ENCODE results near the gene GCN1.
A peak's percentile ranks its signal among the peaks of the same experiment; 100 is the strongest.

DNA sequence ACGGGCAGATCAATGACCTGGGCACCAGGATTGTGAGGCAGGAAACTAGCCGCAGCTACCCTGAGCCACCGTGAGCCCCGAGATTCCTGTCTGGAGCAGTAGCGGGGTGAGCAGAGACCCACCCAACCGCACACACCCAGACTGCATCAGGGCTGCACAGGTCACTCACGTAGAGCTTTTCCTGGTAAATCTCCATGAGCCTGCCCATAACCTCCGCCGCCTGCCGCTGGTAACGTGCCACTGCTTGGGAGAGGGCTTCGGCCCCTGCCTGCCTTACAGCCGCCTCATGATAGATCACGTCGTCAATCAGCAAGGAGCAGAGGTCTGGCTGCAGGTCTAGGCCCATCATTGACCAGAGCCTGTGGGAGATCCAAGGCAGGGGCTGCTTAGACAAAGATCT lies 39.4 kb downstream of the GCN1 start:
- TF ChIP-seq POLR2A (IDR thresholded peaks at IDR 0.05; ENCODE audit: low read depth, low read length) (no peak), POLR2AphosphoS5 (IDR thresholded peaks at IDR 0.05; ENCODE audit: low read depth, low read length) (0 out of 2 replicates have a peak, but pooled peaks have one; percentile 12)

All from GM12892 (cell line).